Liver (tissue), 2 donors: ENCODE data around the gene CLEC5A.

ENCODE experiments used
- CTCF ChIP-seq: fragments of 150-350 bp; IDR thresholded peaks from 2 replicates; pipeline ENCODE4 v1.5.1; 2017; ENCODE audit warnings: improper control_type of control experiment, low read depth, low read length; ENCODE audit not compliant: missing input control
- MAX ChIP-seq: IDR thresholded peaks from 2 replicates; pipeline ENCODE4 v1.6.1; 2016; ENCODE audit warnings: antibody characterized with exemption
- donor health status: healthy.

- no peak for TF ChIP-seq MAX
- no peak for TF ChIP-seq CTCF
Observed at GRCh38 chr7:141880960-141881359, 65.8 kb downstream of the CLEC5A start.
